RKO (cell line): Measurements from ENCODE around the gene TMEM131.
"Not testable (repeated sequence)": the region's sequence is repeated elsewhere in the genome, so short reads cannot be mapped to it uniquely, and the experiment has no call there.

Experiments used
- DNase-seq: peaks from one replicate; pipeline ENCODE4 v3.0.0-alpha.2; 2016; ENCODE audit warnings: low spot score

Gene TMEM131

GRCh38 chr2:97723156-97724072 lies 272.3 kb downstream of the TMEM131 start:
- no peak for DNase-seq

- no peak for DNase-seq
These were observed 273.5 kb downstream of the TMEM131 start for GRCh38 chr2:97722227-97722626.

GRCh38 chr2:97720746-97721145 lies 275.0 kb downstream of the TMEM131 start:
- no peak for DNase-seq

- no peak for DNase-seq
These were observed 276.2 kb downstream of the TMEM131 start for GRCh38 chr2:97719362-97720155.

GRCh38 chr2:97718942-97719341 lies 276.8 kb downstream of the TMEM131 start:
- DNase-seq: no peak

GRCh38 chr2:97718051-97718882 lies 277.5 kb downstream of the TMEM131 start:
- DNase-seq: no peak

GRCh38 chr2:97717613-97717995 lies 278.1 kb downstream of the TMEM131 start:
- no peak for DNase-seq

- DNase-seq: no peak
These were observed 278.8 kb downstream of the TMEM131 start for GRCh38 chr2:97716695-97717612.

GRCh38 chr2:97715951-97716694 lies 279.6 kb downstream of the TMEM131 start:
- DNase-seq: no peak

GRCh38 chr2:97714950-97715652 lies 280.6 kb downstream of the TMEM131 start:
- no peak for DNase-seq

GRCh38 chr2:97714084-97714949 lies 281.4 kb downstream of the TMEM131 start:
- no peak for DNase-seq

GRCh38 chr2:97713296-97714083 lies 282.3 kb downstream of the TMEM131 start, which contains the start of gene ZAP70:
Gene ZAP70 (plus strand): TSS chr2:97713576. CDS start chr2:97724037, 10,461 bp downstream.
- DNase-seq: no peak

GRCh38 chr2:97712693-97713295 lies 283.0 kb downstream of the TMEM131 start:
- no peak for DNase-seq

- not testable (repeated sequence) for DNase-seq
These were observed 283.6 kb downstream of the TMEM131 start for GRCh38 chr2:97712175-97712574.

GRCh38 chr2:97711394-97711711 lies 284.4 kb downstream of the TMEM131 start:
- DNase-seq: no peak

- DNase-seq: no peak
These were observed 287.1 kb downstream of the TMEM131 start for GRCh38 chr2:97708608-97709007.

- DNase-seq: no peak
These were observed 287.7 kb downstream of the TMEM131 start for GRCh38 chr2:97708048-97708380.
